DMS 273 treated with DMSO at 0.1 percent for 48 hours (cell line): ENCODE results near the gene SMIM43.

Experiments used
- DNase-seq: peaks from one replicate; lab custom pipeline; 2025; lab: John Stamatoyannopoulos, UW

Gene SMIM43

DNA sequence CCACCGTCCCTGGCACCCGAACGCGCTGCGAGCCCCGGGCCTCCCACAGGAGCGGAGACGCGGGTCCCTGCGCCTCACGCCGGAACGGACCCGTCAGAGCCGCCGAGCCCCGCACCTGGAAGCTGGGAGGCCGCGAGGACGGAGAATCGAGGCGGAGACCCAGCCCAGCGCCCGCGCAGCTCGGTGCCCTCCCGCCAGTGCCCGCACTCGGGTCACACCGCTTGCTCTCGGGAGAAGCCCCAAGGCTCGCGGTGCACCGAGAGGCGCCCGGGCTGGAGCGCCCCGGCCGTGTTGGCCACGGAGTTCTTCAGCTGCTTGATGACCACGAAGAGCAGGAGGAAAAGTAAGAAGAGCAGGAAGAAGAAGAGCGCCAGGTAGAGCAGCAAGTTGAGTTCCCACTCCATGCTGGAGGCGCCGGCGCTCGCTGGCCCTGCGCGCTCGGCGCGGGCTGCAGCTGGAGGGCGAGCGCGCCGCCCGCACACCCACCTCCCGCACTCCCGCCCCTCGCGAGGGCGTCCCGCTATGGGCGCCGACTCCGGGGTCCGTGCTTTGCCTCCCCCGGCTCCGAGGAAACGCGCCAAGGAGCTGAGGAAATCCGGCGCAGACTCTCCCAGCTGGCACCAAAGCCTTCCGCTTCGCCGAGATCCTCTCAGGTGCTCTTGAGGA is at the start of gene SMIM43:
Gene SMIM43 (minus strand): TSS at position 463 of the 666 bp plus-strand sequence. CDS start 59 bp downstream, at position 404.
- DNase-seq, result no peak

DNA sequence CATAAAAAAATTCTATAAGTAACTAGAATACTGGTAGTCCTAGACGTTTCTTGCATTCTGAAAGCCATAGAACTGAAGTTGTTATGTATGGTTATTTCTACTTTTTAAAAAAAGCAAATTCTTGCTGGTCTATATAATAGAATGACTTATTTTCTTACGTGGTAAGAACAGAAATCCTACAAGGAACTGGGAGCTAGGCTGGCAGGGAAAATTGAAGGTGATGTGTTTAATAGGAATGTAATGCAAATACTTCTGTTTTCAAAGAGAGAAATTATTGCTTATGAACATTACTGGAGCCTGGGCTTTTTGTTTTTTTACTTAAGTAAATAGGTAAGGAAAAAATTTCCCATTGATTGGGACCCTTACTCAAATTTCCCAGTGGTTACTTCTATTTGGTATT is 49.8 kb upstream of the SMIM43 start:
- no peak for DNase-seq

DNA sequence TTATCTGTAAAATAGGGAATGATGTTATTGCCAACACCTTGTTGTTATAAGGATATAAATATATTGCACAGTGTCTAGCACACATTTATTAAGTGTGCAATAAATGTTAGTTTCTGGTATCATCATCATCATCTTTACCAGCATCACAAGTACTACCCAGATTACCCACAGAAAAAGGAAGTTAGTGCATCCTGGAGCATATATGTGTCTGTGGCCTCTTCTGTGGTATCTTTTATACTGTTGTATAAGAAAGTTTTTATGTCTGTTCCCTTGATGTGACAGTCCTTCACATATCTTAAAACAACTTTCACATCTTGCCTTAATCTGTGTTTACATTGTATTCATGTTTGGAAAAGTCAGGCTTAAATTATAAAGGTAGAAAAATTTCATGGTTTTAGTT is 46.2 kb upstream of the SMIM43 start:
- DNase-seq, result no peak

DNA sequence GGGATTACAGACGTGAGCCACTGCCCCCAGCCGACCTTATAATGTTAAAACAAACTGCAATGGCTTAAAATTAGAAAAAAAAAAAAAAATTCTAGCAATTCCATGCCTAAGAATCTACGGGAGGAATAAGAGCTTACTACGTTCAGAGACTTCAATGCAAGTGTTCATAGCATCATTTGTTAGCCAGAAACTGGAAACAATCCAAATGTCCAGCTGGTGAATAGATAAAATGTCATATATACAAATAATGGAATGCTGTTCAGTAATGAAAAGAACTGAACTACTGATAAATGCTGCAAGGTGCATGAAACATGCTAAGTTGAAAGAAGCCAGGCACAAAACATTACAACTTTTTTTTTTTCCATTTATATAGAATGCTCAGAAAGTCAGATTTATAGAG is 41.4 kb upstream of the SMIM43 start:
- DNase-seq, result no peak

DNA sequence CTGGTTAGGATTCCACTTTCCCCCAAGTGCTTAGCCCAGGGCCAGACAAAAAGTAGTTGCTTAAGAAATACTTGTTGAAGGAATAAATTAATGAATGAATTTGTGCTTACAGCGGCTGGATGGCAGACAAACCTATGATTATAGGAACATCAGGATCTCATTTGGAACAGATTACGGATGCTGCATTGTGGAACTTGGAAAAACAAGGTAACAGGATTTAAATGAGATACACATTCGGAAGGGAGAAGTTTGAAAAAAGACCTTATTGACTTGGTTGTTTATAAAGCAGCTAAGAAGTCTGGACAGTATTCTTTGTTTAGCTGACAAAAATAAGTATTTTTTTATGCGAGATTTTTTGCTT is 36.7 kb upstream of the SMIM43 start:
- no peak for DNase-seq

DNA sequence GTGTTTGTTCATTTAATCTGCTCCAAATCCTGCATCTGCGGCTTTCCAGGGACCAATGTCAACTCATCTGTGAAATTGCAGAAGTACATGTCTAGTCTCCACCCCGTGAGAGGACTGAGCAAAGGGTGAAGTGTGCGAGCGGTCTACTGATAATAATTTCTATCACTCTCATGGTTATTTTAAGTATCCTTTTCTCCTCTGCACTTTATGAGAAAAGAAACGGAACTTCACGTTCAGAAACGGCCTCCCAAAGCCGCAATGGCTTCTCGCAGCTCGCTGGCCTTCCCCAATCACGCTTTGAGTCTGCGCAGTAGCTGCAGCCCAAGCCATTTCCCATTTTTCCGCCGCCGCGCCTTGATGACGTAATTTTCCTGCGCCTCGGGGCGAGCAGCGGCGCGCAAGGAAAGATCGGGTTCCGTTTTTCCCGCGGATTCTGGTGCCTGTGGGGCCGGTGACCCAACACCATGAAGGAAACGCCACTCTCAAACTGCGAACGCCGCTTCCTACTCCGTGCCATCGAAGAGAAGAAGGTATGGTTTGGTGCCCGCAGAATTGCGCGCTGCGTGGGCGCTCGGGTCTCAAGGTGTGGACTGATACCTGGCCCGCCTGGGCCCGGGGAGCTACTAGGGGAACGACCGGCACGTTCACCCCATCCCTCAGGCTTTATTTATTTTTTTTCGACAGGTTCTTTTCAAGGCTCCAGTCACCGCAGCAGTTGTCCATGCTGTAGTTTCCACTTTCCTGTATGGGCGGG is 36.2 kb upstream of the SMIM43 start, which contains the start of gene EXOSC9:
Gene EXOSC9 (plus strand): TSS at position 363 of the 754 bp plus-strand sequence. CDS start 102 bp downstream, at position 465.
- peak; percentile 54 for DNase-seq

DNA sequence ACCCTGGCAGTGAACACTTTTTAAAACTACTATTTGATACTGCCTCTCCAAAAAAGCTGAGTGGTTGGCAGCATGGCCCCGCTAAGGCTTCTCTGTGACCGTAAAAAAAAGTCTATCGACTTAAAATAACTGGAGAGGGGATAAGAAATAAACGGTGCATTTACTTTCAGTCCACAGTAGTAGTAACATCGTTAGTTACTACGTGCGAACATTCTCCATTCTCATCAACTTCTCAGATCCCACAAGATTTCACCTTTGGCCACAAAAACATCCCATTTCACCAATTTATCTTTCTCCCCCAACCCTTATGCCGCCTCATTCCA is 35.6 kb upstream of the SMIM43 start:
- no peak for DNase-seq

DNA sequence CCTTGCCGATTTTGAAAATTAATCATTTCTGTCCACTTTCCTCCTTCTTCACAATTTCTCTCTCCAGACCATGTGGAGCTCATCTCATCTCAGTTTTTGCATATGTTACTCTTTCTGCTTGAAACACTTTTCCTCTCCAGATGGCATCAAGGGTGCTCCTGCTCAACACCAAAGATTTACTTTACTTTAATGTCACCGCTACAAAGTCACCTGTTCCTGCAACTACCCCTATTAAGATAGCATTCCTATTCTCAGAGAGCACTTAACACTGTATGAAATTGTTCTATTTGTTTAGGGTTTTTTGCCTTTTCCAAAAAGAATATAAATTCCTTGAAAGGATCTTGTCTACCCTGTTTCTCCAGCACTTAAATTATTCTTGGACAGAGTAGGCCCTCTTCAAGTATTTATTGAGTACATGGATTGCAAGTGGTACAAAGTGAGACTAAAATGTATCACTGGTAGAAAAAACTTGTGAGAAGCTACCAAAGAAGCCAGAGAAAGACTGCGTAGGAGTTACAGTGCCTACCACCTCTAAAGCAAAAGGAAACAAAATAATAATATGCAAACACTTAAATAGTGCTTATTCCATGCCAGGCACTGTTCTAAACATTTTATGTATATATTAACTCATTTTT is 35.0 kb upstream of the SMIM43 start:
- DNase-seq, result no peak

DNA sequence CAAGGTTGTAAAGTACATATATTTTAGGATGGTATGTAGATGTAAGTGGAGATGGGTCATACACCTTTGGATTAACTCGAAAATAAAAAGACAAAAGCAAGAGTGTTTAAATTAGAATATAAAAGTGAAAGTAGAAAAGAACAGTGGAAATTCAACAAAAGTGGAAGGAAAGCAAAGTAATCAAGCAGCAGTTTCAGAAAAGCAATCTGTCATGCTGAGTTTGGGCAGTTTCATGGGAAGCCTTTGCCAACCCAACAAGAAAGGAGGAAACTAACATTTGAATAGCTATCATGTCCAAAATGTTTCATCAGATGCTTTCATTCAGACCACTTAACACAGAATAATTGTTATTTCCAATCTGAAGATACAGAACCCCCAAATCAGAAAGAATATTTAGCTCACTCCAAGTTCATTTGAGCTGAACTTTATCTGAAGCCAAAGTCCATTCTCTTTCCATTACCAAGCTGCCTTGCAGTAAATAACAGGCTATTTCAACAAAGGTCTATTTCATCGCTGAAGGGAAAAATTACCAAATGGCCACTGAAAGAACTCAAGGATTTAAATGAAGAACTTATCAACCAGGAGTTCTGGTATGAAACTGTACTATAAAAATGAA is 34.4 kb upstream of the SMIM43 start:
- DNase-seq, result no peak

DNA sequence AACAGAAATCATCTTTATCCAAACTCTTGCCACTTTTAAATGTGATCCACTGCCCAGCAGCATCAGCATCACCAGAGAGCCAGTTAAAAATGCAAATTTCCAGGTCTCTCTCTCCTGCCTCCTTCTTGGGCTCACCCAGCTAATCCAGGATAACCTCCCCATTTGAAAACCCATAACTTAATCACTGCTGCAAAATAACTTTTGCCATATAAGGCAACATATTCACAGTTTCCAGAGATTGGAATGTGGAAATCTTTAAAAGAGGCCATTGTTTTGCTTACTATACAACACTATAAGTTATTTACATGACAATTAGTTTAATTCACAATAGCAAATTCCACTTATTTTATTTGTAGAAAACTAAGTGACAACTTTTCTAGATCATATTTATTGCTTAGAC is 31.3 kb upstream of the SMIM43 start:
- DNase-seq, result no peak

DNA sequence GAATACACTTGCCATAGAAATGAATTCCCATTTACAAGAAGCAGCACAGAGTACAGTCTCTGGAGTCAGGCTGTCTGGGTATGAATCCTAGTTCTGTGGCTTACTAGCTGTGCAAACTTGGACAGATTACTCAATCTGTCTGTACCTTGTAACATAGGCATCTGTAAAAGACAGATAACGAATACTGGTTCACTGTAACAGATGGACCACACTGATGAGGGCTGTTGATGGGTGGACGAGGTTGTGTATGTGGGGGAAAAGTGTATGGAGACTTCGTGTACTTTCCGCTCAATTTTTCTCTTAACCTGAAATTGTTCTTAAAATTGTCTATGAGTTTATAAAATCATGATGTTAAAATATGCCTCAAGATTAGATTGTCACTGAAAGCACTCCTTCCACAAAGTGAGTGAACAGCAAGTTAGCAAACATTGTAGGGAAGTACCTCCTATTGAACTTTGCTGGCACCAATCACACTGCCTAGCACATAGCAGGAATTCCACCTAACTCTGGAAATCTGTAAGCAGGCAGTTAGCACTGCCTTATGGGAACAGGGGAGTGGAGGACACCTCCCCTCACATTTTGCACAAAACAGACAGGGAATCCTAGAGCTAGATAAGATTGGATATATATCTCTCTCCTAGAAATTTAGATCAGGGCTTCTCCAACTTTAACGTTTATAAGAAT is 29.7 kb upstream of the SMIM43 start:
- DNase-seq, result no peak

DNA sequence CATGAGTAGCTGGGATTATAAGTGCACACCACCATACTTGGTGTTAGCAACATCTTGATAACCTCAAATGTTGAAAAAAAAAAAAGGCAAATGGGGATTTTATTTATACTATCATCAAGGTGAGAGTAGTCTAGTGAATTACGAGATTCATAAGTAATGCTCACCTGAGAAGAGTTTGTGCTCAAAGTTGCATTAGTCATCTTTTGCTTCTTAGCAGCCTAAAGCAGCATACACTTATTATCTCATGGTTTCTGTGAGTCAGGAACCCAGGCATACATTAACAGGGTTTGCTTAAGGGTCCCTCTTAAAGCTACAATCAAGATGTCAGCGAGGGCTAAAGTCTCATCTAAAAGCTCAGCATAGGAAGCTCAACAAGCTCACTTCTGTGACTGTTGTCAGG is 28.0 kb upstream of the SMIM43 start:
- no peak for DNase-seq

DNA sequence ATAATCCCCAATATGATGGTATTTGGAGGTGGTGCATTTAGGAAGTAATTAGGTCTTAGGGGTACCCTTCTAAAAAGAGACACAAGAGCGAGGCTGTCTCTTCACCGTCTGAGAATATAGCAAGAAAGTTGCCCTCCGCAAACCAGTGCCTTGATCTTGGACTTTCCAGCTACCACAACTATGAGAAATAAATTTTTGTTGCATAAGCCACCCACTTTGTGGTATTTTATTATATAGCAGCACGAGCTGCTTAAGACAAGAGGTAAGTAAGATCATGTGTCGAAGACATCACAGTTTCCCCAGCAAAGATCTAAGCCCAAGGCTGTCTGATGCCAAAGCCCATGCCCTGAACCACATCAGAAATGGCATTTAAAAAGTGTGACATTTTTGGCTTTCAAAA is 26.5 kb upstream of the SMIM43 start:
- DNase-seq, result no peak

DNA sequence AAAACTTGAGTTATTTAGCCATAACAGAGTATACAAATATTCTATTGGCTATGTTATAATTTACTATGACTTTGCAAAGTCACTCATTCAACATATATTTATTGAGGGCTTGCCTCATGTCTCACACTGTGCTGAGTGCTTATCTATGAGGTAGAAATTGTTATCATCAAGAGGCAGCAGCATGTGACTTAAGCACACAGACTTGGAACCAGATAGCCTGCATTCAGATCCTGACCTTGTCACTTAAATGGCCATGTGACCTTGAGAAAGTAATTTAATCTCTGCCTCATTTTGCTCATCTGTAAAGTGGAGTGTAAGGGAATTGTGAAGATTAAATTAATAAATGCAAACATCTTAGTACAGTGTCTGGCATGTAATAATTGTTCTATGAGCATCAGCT is 26.0 kb upstream of the SMIM43 start:
- no peak for DNase-seq

DNA sequence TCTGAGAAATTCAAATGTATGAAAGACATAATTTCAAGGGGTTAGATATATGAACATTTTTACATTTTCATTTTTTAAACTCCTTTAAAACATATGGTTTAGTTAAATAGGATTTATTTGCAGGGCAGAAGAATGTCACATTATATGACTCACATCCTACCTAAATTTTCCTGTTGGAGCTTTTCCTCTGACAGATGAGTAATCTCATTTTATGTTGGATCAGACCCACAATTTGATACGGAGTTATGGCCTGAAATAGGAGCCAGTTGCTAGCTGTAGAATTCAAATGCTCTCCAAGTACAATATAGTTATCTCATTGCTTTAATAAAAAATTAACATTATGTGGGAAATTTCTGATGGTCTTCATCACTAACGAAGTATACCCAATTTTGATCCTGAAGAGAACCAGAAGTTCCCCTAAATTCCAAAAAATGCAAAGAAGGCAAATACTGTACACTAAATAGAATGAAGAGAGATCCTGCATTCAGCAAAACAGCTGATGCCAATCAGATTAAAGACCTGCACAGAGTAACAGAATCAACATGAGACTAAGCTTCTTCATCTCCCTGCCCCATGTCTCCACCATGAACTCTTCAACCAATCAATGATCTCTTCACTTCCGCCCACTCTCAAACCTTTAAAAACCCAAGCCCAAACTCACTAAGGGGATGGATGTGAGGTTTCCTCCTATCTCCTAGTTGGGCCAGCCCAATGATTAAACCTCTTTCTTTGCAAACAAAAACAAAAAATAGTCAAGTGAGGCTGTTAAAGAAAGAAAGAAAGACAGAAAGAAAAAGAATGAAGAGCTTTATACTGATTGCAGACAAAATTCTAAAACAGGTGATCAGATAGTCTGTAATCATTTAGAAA is 25.2 kb upstream of the SMIM43 start:
- no peak for DNase-seq

DNA sequence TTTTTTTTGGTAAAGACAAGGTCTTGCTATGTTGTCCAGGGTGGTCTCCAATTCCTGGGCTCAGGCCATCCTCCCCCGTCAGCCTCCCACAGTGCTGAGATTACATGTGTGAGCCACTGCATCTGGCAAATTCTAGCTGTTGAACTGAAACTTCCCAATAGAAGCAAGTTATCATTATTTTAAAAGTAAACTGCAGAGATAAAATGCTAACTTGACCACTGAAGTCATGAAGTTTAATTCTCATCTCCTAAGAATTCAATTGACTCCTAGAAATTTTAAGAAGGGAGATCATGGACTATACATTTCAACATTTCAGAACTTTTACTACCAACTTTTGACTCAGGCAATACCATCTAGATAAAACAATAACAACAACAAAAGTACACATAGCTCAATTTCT is 24.5 kb upstream of the SMIM43 start:
- DNase-seq, result no peak

DNA sequence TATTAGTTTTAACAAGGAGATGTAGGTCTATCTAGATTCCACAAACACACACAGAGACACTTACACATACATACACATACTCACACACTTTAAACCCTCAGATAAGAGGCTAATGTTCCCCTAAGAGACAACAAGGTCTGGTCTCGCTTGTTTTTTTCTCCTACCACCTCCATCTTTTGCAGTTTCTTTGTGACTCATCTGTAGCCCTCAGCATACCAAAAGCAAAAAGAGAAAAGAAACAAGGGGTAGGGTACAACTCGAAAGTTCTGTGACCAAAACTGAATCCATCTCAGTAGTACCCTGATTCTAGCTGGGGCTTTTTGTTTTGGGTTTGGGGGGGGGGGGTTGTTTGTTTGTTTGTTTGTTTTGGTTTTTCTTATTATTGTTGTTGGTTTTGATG is 23.9 kb upstream of the SMIM43 start:
- no peak for DNase-seq

DNA sequence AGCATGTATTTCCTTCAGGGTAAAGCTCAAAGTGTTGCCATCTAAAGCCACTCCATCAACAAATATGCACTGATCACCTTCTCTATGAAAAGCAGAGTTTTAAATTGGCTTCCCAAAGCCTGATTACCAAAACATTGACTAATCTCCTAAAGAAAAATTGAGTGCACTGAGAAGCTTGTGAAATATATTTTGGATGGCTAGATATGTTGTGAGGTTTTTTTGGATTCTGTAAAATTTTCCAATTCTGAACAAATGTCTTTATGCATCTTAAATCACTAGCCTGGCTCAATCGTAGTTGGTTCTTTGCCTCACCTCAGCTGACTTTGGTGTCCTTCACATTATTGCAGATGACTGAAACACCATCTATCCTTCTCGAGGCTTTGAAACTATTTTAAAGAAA is 21.3 kb upstream of the SMIM43 start:
- DNase-seq, result no peak

DNA sequence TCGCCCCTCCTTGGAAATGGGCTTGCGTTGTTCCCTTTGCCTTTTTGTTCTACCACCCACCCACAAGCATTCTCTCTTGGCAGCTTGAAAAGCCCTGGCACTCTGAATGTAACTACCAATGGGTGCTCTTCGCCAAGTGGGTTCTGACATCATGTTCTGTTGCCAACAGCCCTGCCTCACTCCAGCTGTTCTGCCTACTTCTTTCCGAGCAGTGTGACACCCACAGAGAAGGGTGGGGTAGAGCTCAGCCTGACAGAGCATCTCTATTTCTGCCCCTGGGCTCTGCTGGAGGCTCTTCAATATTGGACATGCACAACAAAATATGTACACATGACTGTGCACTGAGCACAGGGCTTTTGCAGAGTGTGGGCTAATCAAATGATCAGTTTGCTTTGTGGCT is 20.5 kb upstream of the SMIM43 start:
- DNase-seq, result no peak

DNA sequence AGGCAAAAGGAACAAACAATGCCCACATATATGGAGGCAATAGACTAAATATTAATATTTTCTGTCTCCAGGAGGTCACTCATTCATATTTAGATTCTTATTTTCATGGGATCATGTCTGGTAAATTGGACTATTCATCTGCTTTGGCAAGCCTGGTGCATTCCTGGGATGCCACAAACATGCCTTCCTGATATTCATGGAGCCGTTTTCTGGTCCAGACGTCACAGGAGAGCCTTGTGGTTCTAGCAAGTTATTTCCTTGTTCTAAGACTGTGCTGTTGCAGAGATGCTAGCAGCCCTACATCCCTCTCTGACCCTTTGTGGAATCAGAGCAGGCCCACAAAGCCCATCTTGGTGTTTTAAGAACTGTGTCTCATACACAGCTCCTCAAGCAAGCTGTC is 20.0 kb upstream of the SMIM43 start:
- no peak for DNase-seq

DNA sequence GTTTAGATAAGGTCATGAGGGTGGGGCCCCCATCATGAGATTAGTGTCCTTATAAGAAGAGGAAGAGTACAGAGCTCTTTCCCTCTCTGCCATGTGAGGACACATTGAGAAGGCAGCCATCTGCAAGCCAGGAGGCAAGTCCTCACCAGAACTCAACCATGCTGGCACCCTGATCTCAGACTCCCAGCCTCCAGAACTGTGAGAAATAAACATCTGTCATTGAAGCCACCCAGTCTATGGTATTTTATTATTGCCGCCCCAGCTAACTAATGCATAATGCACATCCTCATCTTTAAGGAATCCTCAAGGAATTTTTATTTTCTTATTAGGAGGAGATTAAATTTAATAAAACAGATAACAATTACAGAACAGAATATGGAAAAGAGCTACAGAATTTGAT is 19.4 kb upstream of the SMIM43 start:
- DNase-seq, result no peak
